Inflammatory macrophage treated with lipopolysaccharide for 4 hours (primary cell): Measurements from ENCODE around the gene PSMD14.
A peak's percentile ranks its signal among the peaks of the same experiment; 100 is the strongest.
"Not testable (repeated sequence)": the region's sequence is repeated elsewhere in the genome, so short reads cannot be mapped to it uniquely, and the experiment has no call there.

Experiments used
- DNase-seq: peaks from one replicate; pipeline ENCODE4 v3.0.0-alpha.2; 2020

PSMD14 gene

GRCh38 chr2:161339532-161339931 lies 31.3 kb downstream of the PSMD14 start:
- DNase-seq, result not testable (repeated sequence)

- not testable (repeated sequence) for DNase-seq
Measured at GRCh38 chr2:161340930-161341413, 32.7 kb downstream of the PSMD14 start.

GRCh38 chr2:161343235-161343634 lies 35.0 kb downstream of the PSMD14 start:
- DNase-seq, result no peak

- peak; percentile 27 for DNase-seq
Measured at GRCh38 chr2:161344692-161345091, 36.5 kb downstream of the PSMD14 start.

- no peak for DNase-seq
Measured at GRCh38 chr2:161351678-161352077, 43.5 kb downstream of the PSMD14 start.

GRCh38 chr2:161352719-161353118 lies 44.5 kb downstream of the PSMD14 start:
- no peak for DNase-seq

GRCh38 chr2:161353543-161353942 lies 45.3 kb downstream of the PSMD14 start:
- no peak for DNase-seq

- no peak for DNase-seq
Measured at GRCh38 chr2:161354106-161354505, 45.9 kb downstream of the PSMD14 start.

GRCh38 chr2:161355106-161355505 lies 46.9 kb downstream of the PSMD14 start:
- DNase-seq, result no peak

- DNase-seq, result no peak
Measured at GRCh38 chr2:161355983-161356382, 47.8 kb downstream of the PSMD14 start.

GRCh38 chr2:161357097-161357496 lies 48.9 kb downstream of the PSMD14 start:
- DNase-seq, result no peak

- no peak for DNase-seq
Measured at GRCh38 chr2:161358838-161359237, 50.6 kb downstream of the PSMD14 start.

- DNase-seq, result not testable (repeated sequence)
Measured at GRCh38 chr2:161360095-161360654, 52.0 kb downstream of the PSMD14 start.

GRCh38 chr2:161362568-161363166 lies 54.4 kb downstream of the PSMD14 start:
- DNase-seq, result no peak

- no peak for DNase-seq
Measured at GRCh38 chr2:161367675-161368074, 59.5 kb downstream of the PSMD14 start.

- no peak for DNase-seq
Measured at GRCh38 chr2:161369311-161369710, 61.1 kb downstream of the PSMD14 start.

- no peak for DNase-seq
Measured at GRCh38 chr2:161370981-161371380, 62.8 kb downstream of the PSMD14 start.

- DNase-seq, result no peak
Measured at GRCh38 chr2:161371869-161372268, 63.6 kb downstream of the PSMD14 start.

GRCh38 chr2:161373942-161374341 lies 65.7 kb downstream of the PSMD14 start:
- DNase-seq, result no peak

GRCh38 chr2:161374446-161374845 lies 66.2 kb downstream of the PSMD14 start:
- DNase-seq, result no peak

GRCh38 chr2:161379740-161380139 lies 71.5 kb downstream of the PSMD14 start:
- DNase-seq, result no peak

- no peak for DNase-seq
Measured at GRCh38 chr2:161381546-161381945, 73.3 kb downstream of the PSMD14 start.

GRCh38 chr2:161382747-161383146 lies 74.5 kb downstream of the PSMD14 start:
- no peak for DNase-seq

GRCh38 chr2:161384864-161385263 lies 76.6 kb downstream of the PSMD14 start:
- DNase-seq, result peak; percentile 8
